Loucy (cell line): Measurements from ENCODE around the gene THEM5.

ENCODE experiments used
- H2AFZ ChIP-seq: fragments of 200-600 bp; sonication (generic); 2 replicates; pipeline ENCODE4 v1.6.0; 2016; ENCODE audit warnings: antibody characterized with exemption, mild to moderate bottlenecking, low read length, moderate library complexity
- H3F3A ChIP-seq: fragments of 200-600 bp; 2 replicates; pipeline ENCODE4 v1.6.0; 2016; ENCODE audit warnings: antibody characterized with exemption, low read depth, mild to moderate bottlenecking
- H3K27me3 ChIP-seq: fragments of 200-600 bp; sonication (generic); 2 replicates; pipeline ENCODE4 v1.6.1; 2014; ENCODE audit warnings: low read length, mild to moderate bottlenecking; ENCODE audit not compliant: insufficient read depth, poor library complexity, severe bottlenecking
- H3K36me3 ChIP-seq: fragments of 200-600 bp; sonication (generic); 2 replicates; pipeline ENCODE4 v1.6.1; 2016; ENCODE audit warnings: low read length; ENCODE audit not compliant: insufficient read depth
- H3K4me1 ChIP-seq: fragments of 200-600 bp; sonication (generic); 2 replicates; pipeline ENCODE4 v1.5.1; 2014; ENCODE audit warnings: low read length, mild to moderate bottlenecking; ENCODE audit not compliant: insufficient read depth, poor library complexity, severe bottlenecking
- H3K4me2 ChIP-seq: fragments of 200-600 bp; sonication (generic); 2 replicates; pipeline ENCODE4 v1.6.0; 2014; ENCODE audit warnings: antibody characterized with exemption, low read length, low read depth, mild to moderate bottlenecking; ENCODE audit not compliant: poor library complexity, severe bottlenecking
- H3K4me3 ChIP-seq: fragments of 200-600 bp; sonication (generic); 2 replicates; pipeline ENCODE4 v1.5.1; 2014; ENCODE audit warnings: low read length, mild to moderate bottlenecking, mixed read lengths; ENCODE audit not compliant: poor library complexity, severe bottlenecking
- H3K79me2 ChIP-seq: fragments of 200-600 bp; sonication (generic); 2 replicates; pipeline ENCODE4 v1.6.1; 2014; ENCODE audit warnings: low read length; ENCODE audit not compliant: insufficient read depth
- H3K9ac ChIP-seq: fragments of 200-600 bp; sonication (generic); 2 replicates; pipeline ENCODE4 v1.6.0; 2014; ENCODE audit warnings: mild to moderate bottlenecking, low read depth, low read length, moderate library complexity; ENCODE audit not compliant: poor library complexity, severe bottlenecking
- H3K9me2 ChIP-seq: fragments of 200-600 bp; sonication (generic); replicated peaks from 2 replicates; pipeline ENCODE4 v1.6.1; 2016; ENCODE audit warnings: low read depth, low read length, mixed read lengths
- H3K9me3 ChIP-seq: fragments of 200-600 bp; sonication (generic); 2 replicates; pipeline ENCODE4 v1.6.1; 2014; ENCODE audit warnings: mild to moderate bottlenecking, antibody characterized with exemption, low read length, low read depth; ENCODE audit not compliant: insufficient read depth
- H4K20me1 ChIP-seq: fragments of 200-600 bp; sonication (generic); 2 replicates; pipeline ENCODE4 v1.6.0; 2014; ENCODE audit warnings: antibody characterized with exemption, low read length, mild to moderate bottlenecking; ENCODE audit not compliant: insufficient read depth, poor library complexity, severe bottlenecking
- CTCF ChIP-seq: fragments of 200-600 bp; sonication (generic); conservative IDR thresholded peaks from 2 replicates; pipeline ENCODE4 v1.5.1; 2014; ENCODE audit warnings: mild to moderate bottlenecking, antibody characterized with exemption, low read length
- EZH2phosphoT487 ChIP-seq: fragments of 200-600 bp; IDR thresholded peaks from 2 replicates; pipeline ENCODE4 v1.6.1; 2018; ENCODE audit warnings: antibody characterized with exemption, mild to moderate bottlenecking, moderate library complexity, borderline replicate concordance

THEM5 gene

GRCh38 chr1:151832318-151832980 is 21.1 kb downstream of the THEM5 start:
- Histone ChIP-seq H3K4me3 (no peak overlapping the region), H3K4me2 (no peak overlapping the region), H3K27me3 (no peaks in the 10 kb centered on the region), H3K36me3 (no peaks in the 10 kb centered on the region), H3F3A (peaks cover 9% of the 10 kb centered on the region; the same call in 1 of the 2 replicates), H3K9ac (no peak overlapping the region), H4K20me1 (no peaks in the 10 kb centered on the region), H3K9me3 (no peaks in the 10 kb centered on the region), H3K79me2 (no peaks in the 10 kb centered on the region), H3K4me1 (peaks cover 55% of the 10 kb centered on the region), H2AFZ (no peak overlapping the region), H3K9me2 (no peaks in the 10 kb centered on the region)
- TF ChIP-seq CTCF (no peak), EZH2phosphoT487 (no peak)

DNA sequence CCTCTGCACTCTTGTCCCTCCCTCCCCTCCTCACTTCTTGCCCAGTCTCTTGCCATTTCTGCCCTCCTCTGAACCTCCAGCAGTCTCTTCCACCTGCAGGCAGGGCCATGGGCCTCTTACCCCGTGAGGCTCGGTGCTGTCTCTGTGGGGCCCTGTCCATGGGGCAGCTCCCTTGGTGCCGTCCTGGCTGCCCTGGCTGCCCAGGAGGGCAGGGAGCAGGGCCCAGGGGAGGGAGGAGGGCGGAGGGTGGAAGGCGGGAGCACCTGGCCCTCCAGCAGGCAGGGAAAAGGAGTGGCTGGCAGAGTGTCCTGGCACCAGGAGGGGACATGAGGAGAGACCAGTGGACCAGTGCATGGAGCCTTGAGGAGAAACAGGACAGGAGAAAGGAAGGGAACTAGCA is 21.9 kb downstream of the THEM5 start, which contains the start of gene RORC:
Gene RORC, minus strand, starts transcription at position 198 of the 400 bp plus-strand sequence. Its CDS starts 38 bp downstream, at position 160.
- TF ChIP-seq EZH2phosphoT487 (no peak), CTCF (no peak)
- H3K9me2 ChIP-seq: no peaks in the 10 kb centered on the region
- H3K36me3 ChIP-seq: no peaks in the 10 kb centered on the region
- H3F3A ChIP-seq: peaks cover 9% of the 10 kb centered on the region; the same call in 1 of the 2 replicates
- H3K4me2 ChIP-seq: peak within 1 kb of the TSS; percentile 77
- peak within 1 kb of the TSS; percentile 70 for H3K9ac ChIP-seq
- H3K4me3 ChIP-seq: peak within 1 kb of the TSS; percentile 21
- H4K20me1 ChIP-seq: no peaks in the 10 kb centered on the region
- H3K79me2 ChIP-seq: no peaks in the 10 kb centered on the region
- peak within 1 kb of the TSS; percentile 44; the same call in 1 of the 2 replicates for H2AFZ ChIP-seq
- H3K4me1 ChIP-seq: peaks cover 53% of the 10 kb centered on the region
- H3K27me3 ChIP-seq: no peaks in the 10 kb centered on the region
- no peaks in the 10 kb centered on the region for H3K9me3 ChIP-seq

DNA sequence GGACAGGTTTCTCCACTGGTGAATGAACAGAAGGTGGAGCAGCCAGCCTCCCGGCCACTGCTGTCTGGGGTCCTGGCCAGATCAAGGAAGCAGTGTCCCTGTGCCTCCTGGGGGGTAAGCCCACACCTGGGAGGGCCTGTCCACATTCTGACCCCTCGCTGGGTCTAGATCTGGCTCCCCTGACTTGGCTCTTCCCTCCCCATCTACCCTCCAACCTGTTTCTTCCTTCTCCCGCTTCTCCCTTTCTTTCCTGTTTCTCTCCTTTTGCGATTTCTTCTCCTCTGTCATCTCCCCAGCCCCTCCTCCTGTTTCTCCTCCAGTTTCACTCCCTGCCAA is 22.3 kb downstream of the THEM5 start:
- H3K4me1 ChIP-seq: peaks cover 56% of the 10 kb centered on the region
- H3K27me3 ChIP-seq: no peaks in the 10 kb centered on the region
- peak overlapping the region; percentile 44; the same call in 1 of the 2 replicates for H2AFZ ChIP-seq
- no peaks in the 10 kb centered on the region for H3K79me2 ChIP-seq
- H3K4me3 ChIP-seq: peak overlapping the region; percentile 21
- H3K36me3 ChIP-seq: no peaks in the 10 kb centered on the region
- peaks cover 9% of the 10 kb centered on the region; the same call in 1 of the 2 replicates for H3F3A ChIP-seq
- TF ChIP-seq EZH2phosphoT487: no peak
- no peak for TF ChIP-seq CTCF
- H3K9me3 ChIP-seq: no peaks in the 10 kb centered on the region
- H3K9ac ChIP-seq: peak overlapping the region; percentile 57
- H3K4me2 ChIP-seq: peak overlapping the region; percentile 77
- H3K9me2 ChIP-seq: no peaks in the 10 kb centered on the region
- no peaks in the 10 kb centered on the region for H4K20me1 ChIP-seq
